Left ventricle myocardium superior (tissue), 1 donor: ENCODE data around the gene LRMDA. TPM values are rescaled to one million over a fixed set of nuclear protein-coding genes. Genes with fewer than 3 reads are reported as not detected.

Experiments
- ATAC-seq: fragments of 200-7000 bp; cut with Tn5 transposase; one replicate; pipeline ENCODE4 v1.9.1; 2020; ENCODE audit warnings: mild to moderate bottlenecking, moderate library complexity
- DNase-seq: peaks from one replicate; pipeline ENCODE4 v3.0.0-alpha.2; 2020
- intact Hi-C: fragments of 100-400 bp; cut with micrococcal nuclease; formaldehyde crosslinking; loops from one replicate; pipeline ENCODE4 v1.11.0; 2022
- total RNA-seq: library from RNA; stranded (reverse); fragmentation: NEBNext Ultra II Directional; extraction: Animal tissue kit (Norgen Biotek cat#: 25700); gene quantifications from one replicate; pipeline ENCODE4 v1.2.1, GENCODE V29; 2021
- donor health status: DM: no; HTN: yes; CAD: no; lungs with severe emphysema.

The LRMDA gene
- total RNA-seq, 1 donor from 2014 or later = 23.1 TPM

DNA sequence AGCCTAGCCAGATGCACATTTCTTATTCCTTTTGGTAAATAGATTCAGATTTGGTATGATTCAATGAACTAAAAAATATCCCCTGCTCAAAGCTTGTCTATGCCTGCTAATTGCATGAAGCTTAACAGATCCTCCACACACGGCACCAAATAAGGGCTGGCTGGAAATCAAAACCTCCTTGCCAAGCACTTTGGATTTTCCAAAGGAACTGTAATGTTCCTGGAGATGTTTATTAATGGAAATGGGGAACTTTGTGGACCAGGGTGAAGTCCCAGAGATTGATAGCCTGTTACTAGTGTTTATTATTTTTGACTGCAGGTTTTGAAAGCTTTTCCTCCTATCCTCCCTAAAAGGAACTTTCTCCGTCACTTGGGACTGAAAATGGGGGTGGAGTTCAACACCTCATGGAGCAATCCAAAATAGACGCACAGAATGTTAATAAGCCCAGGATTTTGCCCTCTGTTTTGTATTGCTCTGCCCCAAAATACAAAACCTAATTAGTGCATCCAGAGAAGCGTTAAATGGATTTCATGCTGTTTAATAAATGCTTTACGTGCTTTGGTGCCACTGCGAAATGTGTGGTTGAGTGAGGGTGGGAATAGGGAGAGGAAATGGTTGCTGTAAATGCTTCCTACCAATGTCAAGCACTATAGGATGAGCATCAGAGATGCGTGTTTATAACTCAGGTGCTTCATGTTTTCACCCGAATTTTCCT, 1027.7 kb downstream of the LRMDA start:
- intact Hi-C loops = no loop called here
- DNase-seq = no peak
- ATAC-seq = peak; percentile 47

GRCh38 chr10:76461024-76461423, 1029.6 kb downstream of the LRMDA start:
- ATAC-seq (no peak), DNase-seq (no peak)
- intact Hi-C loops = no loop called here

GRCh38 chr10:76463111-76463510, 1031.7 kb downstream of the LRMDA start:
- intact Hi-C loops = no loop called here
- ATAC-seq (no peak), DNase-seq (no peak)

GRCh38 chr10:76466836-76467503, 1035.5 kb downstream of the LRMDA start:
- no peak for ATAC-seq
- DNase-seq = no peak
- intact Hi-C loops = no loop called here

DNA sequence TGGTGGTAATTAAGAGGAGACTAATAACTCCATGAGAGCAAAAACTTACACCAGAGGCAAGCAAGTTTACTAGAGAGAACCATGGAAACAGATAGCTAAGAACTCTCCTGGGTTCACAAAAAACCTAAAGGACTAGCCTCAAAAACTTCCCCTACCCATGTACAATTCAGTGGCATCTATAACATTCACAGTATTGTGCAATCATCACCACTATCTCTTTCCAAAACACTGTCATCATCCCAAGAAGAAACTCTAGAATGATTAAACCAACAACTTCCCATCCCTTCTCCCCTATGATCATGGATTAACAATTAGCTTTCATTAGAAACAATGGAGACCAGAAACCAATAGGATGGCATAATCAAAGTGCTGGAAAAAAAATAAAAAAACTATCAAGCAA, 1038.3 kb downstream of the LRMDA start:
- ATAC-seq (no peak), DNase-seq (no peak)
- intact Hi-C loops = no loop called here

DNA sequence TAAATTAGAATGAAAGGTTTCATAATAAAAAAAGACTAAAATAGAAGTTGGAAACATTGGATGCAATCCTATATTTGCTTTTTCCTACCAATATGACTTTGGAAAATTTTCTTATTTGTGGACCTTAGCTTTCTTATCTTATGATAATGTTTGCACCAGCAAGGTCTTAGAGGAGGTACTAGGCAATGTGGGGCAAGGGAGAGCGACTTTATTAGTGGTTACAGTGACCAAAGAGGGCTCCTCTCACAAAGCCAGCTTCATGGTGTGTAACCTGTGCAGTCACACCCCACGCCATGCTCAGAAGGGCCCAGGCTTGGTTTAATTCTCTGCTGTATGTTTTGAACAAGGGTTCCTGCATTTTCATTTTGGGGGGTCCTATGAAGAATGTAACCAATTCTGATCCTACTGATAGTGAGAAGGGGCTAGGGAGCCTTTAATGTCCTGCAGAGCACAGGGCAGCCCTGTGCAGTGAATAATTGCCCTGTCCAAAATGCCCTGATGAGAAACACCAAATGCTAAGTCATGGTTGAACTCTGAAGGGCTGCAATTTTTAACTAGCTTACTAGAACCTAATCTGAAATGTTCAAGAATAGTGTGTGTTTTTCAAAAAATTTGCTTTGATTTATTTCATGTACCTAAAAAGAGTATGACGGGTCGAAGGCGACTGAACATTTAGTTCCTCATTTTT, 1047.8 kb downstream of the LRMDA start:
- no peak for ATAC-seq
- DNase-seq = no peak
- intact Hi-C loops = no loop called here

- DNase-seq (no peak), ATAC-seq (no peak)
- intact Hi-C loops = no loop called here
Observed at GRCh38 chr10:76481178-76481577, 1049.8 kb downstream of the LRMDA start.

DNA sequence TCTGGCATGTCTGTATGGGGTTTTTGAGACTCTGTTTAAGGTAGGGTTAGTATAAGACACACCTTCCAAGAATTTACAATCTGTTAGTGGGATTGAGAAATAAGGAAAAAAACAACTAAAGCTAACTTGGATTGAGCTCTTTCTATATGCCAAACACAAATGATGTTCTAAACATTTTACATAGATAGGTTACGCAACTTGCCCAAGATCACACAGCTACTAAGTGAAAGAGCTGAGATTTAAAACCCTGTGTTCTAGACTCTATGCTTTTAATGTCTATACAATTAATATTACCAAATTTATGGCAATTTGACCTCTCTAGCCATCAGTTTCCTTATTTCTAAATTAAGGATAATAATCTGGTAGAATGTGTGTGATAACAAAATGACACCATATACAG, 1056.2 kb downstream of the LRMDA start:
- intact Hi-C loops = no loop called here
- no peak for ATAC-seq

DNA sequence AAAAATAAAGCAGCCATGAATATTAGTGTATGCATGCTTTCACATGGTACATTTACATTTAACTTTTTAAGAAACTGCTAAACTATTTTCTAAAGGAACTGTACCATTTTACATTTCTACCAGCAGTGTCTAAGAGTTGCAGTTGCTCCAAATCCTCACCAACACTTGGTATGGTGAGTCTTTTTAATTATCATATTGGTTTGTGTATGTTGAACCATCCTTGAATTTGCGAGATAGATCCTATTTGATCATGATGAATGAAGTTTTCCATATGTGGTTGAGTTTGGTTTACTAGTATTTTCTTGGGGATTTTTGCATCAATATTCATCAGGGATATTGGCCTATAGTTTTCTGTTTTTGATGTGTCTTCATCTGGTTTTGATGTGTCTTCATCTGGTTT, 1057.2 kb downstream of the LRMDA start:
- DNase-seq = no peak
- intact Hi-C loops = no loop called here
- no peak for ATAC-seq

More for the DNA sequence above, 1056.2 kb downstream of the LRMDA start:
- DNase-seq = no peak

GRCh38 chr10:76491216-76491615, 1059.8 kb downstream of the LRMDA start:
- ATAC-seq = no peak

DNA sequence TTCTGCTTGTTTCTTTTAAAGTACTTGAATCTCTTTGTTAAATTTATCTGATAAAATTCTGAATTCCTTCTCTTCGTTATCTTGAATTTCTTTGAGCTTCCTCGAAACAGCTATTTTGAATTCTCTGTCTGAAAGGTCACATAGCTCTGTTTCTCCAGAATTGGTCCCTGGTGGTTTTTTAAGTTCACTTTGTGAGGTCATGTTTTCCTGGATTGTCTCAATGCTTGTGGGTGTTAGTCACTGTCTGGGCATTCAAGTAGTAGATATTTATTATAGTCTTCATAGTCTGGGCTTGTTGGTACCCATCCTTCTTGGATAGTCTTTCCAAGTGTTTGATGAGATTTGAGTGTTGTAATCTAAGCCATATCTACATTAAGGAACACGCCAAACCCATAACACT, 1060.6 kb downstream of the LRMDA start:
- DNase-seq (no peak), ATAC-seq (no peak)
- intact Hi-C loops = no loop called here

More at GRCh38 chr10:76491216-76491615, 1059.8 kb downstream of the LRMDA start:
- intact Hi-C loops = no loop called here
- DNase-seq = no peak

DNA sequence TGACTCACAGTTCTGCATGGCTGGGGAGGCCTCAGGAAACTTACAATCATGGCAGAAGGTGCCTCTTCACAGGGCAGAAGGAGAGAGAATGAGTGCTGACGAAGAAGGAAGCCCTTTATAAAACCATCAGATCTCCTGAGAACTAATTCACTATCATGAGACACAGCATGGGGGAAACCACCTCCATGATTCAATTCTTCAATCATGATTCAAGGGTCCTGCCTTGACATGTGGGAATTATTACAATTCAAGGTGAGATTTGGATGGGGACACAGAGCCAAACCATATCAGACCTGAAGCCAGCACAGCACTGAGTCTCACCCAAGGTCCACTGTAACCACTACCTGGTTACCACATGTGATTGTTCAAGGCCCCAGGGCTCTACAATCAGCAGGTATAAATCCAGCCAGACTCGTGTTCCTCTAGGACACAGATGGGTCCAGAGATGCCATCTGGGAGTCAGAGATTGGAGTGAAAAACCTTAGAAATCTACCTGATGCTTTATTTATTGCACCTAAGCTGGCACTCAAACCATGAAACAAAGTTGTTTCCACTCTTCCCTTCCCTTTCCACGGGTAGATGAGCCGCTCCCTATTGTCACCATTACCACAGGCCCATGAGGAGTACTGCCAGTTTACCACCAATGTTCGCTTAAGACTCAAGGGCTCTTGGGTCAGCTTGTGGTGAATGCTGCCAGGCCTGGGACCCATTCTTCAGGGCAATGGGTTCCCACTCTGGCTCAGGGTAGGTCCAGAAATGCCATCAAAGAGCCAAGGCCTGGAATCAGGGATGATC, 1061.5 kb downstream of the LRMDA start:
- ATAC-seq (no peak), DNase-seq (no peak)
- intact Hi-C loops = no loop called here

DNA sequence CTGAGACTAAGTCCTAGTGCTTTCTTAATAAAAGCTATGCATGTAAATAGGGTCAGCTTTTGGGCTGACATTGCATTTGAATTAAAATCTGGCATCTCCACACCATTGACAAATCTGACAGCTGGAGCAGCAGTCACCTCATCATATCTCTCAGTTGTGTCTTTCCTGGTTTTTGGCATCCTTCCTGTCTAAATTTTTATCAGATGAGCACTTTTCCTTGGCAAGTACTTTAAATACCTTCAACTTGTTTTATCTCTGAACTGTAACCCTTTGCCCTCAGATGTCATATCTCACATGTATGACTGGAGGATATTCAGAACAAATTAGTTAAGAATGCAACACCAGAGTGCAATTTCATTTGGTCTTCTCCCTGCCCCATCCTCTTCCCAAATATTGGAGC, 1066.2 kb downstream of the LRMDA start:
- DNase-seq (no peak), ATAC-seq (no peak)
- intact Hi-C loops = no loop called here

- no peak for ATAC-seq
- intact Hi-C loops = no loop called here
- DNase-seq = no peak
Observed at GRCh38 chr10:76504823-76505222, 1073.4 kb downstream of the LRMDA start.

DNA sequence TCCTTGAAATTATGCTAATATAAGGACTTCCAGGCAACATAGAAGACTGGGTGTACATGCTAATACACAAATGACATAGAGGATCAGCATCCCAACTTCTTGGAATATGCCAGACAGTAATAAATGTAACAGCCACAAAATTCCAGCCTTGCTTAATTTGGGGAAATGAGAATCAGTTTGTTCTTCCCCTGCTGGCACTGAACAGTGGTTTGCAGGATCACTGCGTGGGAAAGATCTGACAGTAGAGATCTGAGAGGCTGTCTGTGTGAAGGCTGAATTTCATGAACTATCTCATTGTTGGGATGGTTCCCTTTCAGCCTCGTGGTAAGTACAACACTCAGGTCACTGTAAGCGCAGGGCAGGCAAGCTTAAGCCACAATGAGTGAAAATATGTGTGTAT, 1078.0 kb downstream of the LRMDA start:
- intact Hi-C loops = no loop called here
- ATAC-seq = no peak
- no peak for DNase-seq

- ATAC-seq (no peak), DNase-seq (no peak)
- intact Hi-C loops = no loop called here
Observed at GRCh38 chr10:76514321-76514720, 1082.9 kb downstream of the LRMDA start.

DNA sequence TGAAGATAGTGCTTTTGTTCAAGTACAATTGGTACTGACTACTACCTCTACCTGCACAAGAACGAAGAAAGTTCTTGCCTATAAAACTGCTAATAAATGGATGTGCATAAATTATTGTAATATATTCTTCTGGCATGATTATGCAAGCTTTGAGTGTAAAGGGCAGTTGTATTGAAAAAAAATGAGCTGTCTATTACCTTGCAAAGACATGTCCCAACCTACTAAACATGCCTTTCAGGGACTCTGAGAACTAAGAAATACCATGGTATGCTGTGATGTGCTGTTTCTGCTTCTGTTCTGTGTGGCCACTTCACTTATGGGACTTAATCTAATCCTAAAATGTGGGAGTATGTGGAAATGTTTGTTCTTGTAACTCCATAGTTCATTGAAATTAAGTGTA, 1083.4 kb downstream of the LRMDA start:
- intact Hi-C loops = loop anchor here (5.0 kb wide), 1 partner anchor 312 kb away; no protein-coding TSS in a partner anchor
- no peak for ATAC-seq
- no peak for DNase-seq

DNA sequence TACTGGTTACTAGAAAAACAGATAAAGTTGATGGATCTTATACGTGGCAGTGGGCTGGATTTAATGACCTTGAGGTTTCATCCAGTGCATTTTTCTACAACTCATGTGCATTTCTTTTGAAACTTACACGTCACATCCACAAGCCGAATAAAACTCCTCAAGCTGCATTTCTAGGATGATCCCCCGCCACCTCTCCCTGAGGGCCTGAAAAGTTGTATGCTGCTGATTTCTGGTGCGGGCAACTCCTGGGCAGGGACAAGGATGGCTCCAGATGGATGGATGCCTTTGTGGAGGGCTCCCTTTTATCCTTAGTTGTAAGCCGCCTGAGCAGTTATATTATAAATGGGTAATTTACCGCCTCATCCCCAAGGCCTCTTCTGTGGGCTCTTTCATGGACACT, 1091.1 kb downstream of the LRMDA start:
- intact Hi-C loops = no loop called here
- no peak for ATAC-seq
- DNase-seq = no peak

GRCh38 chr10:76523246-76523645, 1091.8 kb downstream of the LRMDA start:
- DNase-seq (no peak), ATAC-seq (no peak)
- intact Hi-C loops = no loop called here
